H1 (cell line): ENCODE results near the gene CBLC. TPM values are rescaled to one million over a fixed set of nuclear protein-coding genes. Genes with fewer than 3 reads are reported as not detected.

Experiments
- YY1 ChIP-seq: IDR thresholded peaks from 2 replicates; pipeline ENCODE4 v1.6.1; 2011; ENCODE audit warnings: low read depth, mild to moderate bottlenecking, low read length
- ZNF274 ChIP-seq: IDR thresholded peaks from 2 replicates; pipeline ENCODE4 v1.7.0; 2012; ENCODE audit warnings: low read length, borderline replicate concordance; ENCODE audit errors: extremely low read depth
- polyA plus RNA-seq, 7 experiments: library from polyadenylated mRNA; depleted of rRNA in 3 of 7; stranded (reverse) in 5 of 7; unstranded in 2 of 7; fragments of >200 nt in 5 of 7; fragments of 200-250 nt in 2 of 7; gene quantifications; 1 replicate in 5 of 7; 2 replicates in 1 of 7; 4 replicates in 1 of 7; pipeline versions ENCODE4 v1.2.1 to v1.2.3, GENCODE V29; 2011 to 2013; ENCODE audit warnings: missing spikeins in 2 of 7, mixed read lengths in 2 of 7
- total RNA-seq: library from RNA; stranded (reverse); fragmentation: NEBNext Ultra II Directional; extraction: Animal tissue kit (Norgen Biotek cat#: 25700); gene quantifications from 2 replicates; pipeline ENCODE4 v1.2.1, GENCODE V29; 2021
- TF ChIP-seq, protein P1 (sequence below), 3 experiments: IDR thresholded peaks; 1 replicate in 2 of 3; 2 replicates in 1 of 3; pipeline versions ENCODE4 v1.5.1 to v1.6.1; 2011; ENCODE audit warnings: low read length in 3 of 3, mild to moderate bottlenecking in 3 of 3, inconsistent platforms in 2 of 3, low read depth in 1 of 3, moderate library complexity in 1 of 3; ENCODE audit not compliant: insufficient read depth in 1 of 3; ENCODE audit errors: control extremely low read depth in 1 of 3

Gene CBLC
- total and polyA plus RNA-seq, 2 of the 8 experiments (the other 6 are each of a cell fraction or from before 2014, with no cell fraction given) = 17.4 to 35.7 TPM

DNA sequence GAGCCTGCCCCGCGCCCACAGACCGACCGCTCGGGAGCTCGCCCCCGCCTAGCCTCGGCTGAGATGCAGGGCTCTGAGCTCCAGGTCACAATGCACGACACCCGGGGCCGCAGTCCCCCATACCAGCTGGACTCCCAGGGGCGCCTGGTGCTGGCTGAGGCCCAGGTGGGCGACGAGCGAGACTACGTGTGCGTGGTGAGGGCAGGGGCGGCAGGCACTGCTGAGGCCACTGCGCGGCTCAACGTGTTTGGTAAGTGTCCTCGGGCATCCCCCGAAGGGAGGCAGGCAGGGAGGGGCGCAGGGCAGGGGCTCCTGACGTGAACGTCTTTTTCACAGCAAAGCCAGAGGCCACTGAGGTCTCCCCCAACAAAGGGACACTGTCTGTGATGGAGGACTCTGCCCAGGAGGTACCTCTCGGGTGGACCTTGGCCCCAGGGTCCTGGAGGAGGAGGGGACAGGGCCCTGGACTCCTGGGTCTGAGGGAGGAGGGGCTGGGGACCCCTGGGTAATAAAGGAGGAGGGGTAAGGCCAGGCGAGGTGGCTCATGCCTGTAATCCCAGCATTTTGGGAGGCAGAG is 34.5 kb downstream of the CBLC start (continued):
- TF ChIP-seq, protein P1, sequence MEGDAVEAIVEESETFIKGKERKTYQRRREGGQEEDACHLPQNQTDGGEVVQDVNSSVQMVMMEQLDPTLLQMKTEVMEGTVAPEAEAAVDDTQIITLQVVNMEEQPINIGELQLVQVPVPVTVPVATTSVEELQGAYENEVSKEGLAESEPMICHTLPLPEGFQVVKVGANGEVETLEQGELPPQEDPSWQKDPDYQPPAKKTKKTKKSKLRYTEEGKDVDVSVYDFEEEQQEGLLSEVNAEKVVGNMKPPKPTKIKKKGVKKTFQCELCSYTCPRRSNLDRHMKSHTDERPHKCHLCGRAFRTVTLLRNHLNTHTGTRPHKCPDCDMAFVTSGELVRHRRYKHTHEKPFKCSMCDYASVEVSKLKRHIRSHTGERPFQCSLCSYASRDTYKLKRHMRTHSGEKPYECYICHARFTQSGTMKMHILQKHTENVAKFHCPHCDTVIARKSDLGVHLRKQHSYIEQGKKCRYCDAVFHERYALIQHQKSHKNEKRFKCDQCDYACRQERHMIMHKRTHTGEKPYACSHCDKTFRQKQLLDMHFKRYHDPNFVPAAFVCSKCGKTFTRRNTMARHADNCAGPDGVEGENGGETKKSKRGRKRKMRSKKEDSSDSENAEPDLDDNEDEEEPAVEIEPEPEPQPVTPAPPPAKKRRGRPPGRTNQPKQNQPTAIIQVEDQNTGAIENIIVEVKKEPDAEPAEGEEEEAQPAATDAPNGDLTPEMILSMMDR (IDR thresholded peaks at IDR 0.05; ENCODE audit: control extremely low read depth in 1 of 3, insufficient read depth in 1 of 3, low read depth in 1 of 3, low read length in 3 of 3) = no peak
- TF ChIP-seq YY1 = no peak
- no peak for TF ChIP-seq ZNF274
